ENCODE results near the gene PLAAT4. TPM values are rescaled to one million over a fixed set of nuclear protein-coding genes. Genes with fewer than 3 reads are reported as not detected.

PLAAT4 gene
- total and polyA plus RNA-seq, 2 donors (not counting 3 experiments of a cell fraction or from before 2014, with no cell fraction given) = 0.95 to 1.7 TPM

DNA sequence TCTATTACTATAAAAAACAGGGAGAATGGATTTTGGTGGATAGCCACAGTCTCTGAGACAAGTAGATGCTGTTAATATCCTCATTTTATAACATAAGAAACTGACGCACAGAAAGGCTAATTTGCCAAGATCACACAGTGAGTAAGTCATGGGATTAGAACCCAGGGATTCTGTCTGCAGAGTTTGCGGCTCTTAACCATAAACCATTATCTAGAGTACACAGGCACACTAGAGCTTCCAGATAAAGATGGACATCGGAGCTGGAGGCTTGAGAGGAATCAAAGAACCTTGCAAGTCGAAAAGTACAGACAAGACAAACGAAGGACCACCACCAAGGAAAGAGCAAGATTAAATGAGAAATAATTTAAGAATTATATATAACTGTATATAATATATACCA is 19.5 kb upstream of the PLAAT4 start:
- FAIRE-seq = no peak

More for the DNA sequence above, 19.5 kb upstream of the PLAAT4 start:
- Histone ChIP-seq H3K9me3 (replicated peaks; ENCODE audit: control insufficient read depth, insufficient read depth, low read length) (no peaks in the 10 kb centered on the region), H3K27ac (ENCODE audit: insufficient read depth, low read depth, low read length) (no peak overlapping the region), H3K9ac (replicated peaks; ENCODE audit: extremely low read depth, insufficient read depth, low read length) (no peak overlapping the region), H3K36me3 (ENCODE audit: control insufficient read depth in 2 of 2, extremely low read depth in 1 of 2, insufficient read depth in 2 of 2, low read length in 2 of 2) (no peaks in the 10 kb centered on the region), H4K20me1 (replicated peaks; ENCODE audit: control insufficient read depth, extremely low read depth, insufficient read depth, low read length) (no peaks in the 10 kb centered on the region), H3K4me3 (replicated peaks in 1 of 3; ENCODE audit: insufficient read depth in 1 of 3, low read depth in 1 of 3, low read length in 3 of 3) (no peak overlapping the region), H3K4me2 (ENCODE audit: insufficient read depth, low read length) (no peak overlapping the region), H2AFZ (ENCODE audit: low read depth, low read length) (no peak overlapping the region), H3K27me3 (ENCODE audit: control insufficient read depth in 2 of 2, insufficient read depth in 2 of 2, low read length in 2 of 2) (peaks cover 0 to 4% of the 10 kb centered on the region in 2 experiments), H3K9me1 (replicated peaks; ENCODE audit: control insufficient read depth, extremely low read depth, insufficient read depth, low read length) (no peaks in the 10 kb centered on the region), H3K4me1 (ENCODE audit: control insufficient read depth, extremely low read depth, insufficient read depth, low read length) (no peaks in the 10 kb centered on the region), H3K79me2 (ENCODE audit: control insufficient read depth, insufficient read depth, low read length) (no peaks in the 10 kb centered on the region)
- CTCF ChIA-PET = no interaction called here
- no peak for TF ChIP-seq JUN (IDR thresholded peaks at IDR 0.05; ENCODE audit: borderline replicate concordance, insufficient read depth, insufficient read length, low read depth)
- TF ChIP-seq GATA2 (IDR thresholded peaks at IDR 0.05; ENCODE audit: insufficient read depth, insufficient read length, low read depth, low read length) = no peak
- TF ChIP-seq EZH2 (IDR thresholded peaks at IDR 0.05; ENCODE audit: borderline replicate concordance, low read depth, low read length, severe bottlenecking) = no peak
- TF ChIP-seq, protein P1, sequence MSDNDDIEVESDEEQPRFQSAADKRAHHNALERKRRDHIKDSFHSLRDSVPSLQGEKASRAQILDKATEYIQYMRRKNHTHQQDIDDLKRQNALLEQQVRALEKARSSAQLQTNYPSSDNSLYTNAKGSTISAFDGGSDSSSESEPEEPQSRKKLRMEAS (IDR thresholded peaks at IDR 0.05; ENCODE audit: insufficient read depth, insufficient read length) = no peak
- TF ChIP-seq MYC (IDR thresholded peaks at IDR 0.05; ENCODE audit: low read depth, low read length) = no peak
- TF ChIP-seq POLR2A (IDR thresholded peaks at IDR 0.05; ENCODE audit: low read depth, low read length) = no peak
- TF ChIP-seq, protein P2, sequence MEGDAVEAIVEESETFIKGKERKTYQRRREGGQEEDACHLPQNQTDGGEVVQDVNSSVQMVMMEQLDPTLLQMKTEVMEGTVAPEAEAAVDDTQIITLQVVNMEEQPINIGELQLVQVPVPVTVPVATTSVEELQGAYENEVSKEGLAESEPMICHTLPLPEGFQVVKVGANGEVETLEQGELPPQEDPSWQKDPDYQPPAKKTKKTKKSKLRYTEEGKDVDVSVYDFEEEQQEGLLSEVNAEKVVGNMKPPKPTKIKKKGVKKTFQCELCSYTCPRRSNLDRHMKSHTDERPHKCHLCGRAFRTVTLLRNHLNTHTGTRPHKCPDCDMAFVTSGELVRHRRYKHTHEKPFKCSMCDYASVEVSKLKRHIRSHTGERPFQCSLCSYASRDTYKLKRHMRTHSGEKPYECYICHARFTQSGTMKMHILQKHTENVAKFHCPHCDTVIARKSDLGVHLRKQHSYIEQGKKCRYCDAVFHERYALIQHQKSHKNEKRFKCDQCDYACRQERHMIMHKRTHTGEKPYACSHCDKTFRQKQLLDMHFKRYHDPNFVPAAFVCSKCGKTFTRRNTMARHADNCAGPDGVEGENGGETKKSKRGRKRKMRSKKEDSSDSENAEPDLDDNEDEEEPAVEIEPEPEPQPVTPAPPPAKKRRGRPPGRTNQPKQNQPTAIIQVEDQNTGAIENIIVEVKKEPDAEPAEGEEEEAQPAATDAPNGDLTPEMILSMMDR (IDR thresholded peaks at IDR 0.05; ENCODE audit: extremely low read depth in 1 of 2, insufficient read depth in 1 of 2, low read depth in 1 of 2, low read length in 2 of 2) = no peak
- no peak for TF ChIP-seq FOS (IDR thresholded peaks at IDR 0.05; ENCODE audit: borderline replicate concordance, insufficient read depth, low read length)
- TF ChIP-seq POLR2AphosphoS5 (IDR thresholded peaks at IDR 0.05; ENCODE audit: insufficient read depth, low read depth, low read length) = no peak
- intact Hi-C loops (cut with micrococcal nuclease) = no loop called here
- BruUV-seq (replicated peaks) = no TSS peak
- DNase-seq (ENCODE audit: low read depth, low spot score) = no peak
- dilution Hi-C loops (cut with MboI; ENCODE audit: extremely low pct_ligation_motif_present, low sequenced_read_pairs) = no loop called here
- POLR2A ChIA-PET = no interaction called here
